T47D (cell line): ENCODE data around the gene SELPLG.
A peak's percentile ranks its signal among the peaks of the same experiment; 100 is the strongest.
"Not testable (repeated sequence)": the region's sequence is repeated elsewhere in the genome, so short reads cannot be mapped to it uniquely, and the experiment has no call there.

Experiments used
- DNase-seq, 2 experiments: peaks; one replicate each; pipeline versions ENCODE4 v3.0.0 to v3.0.0-alpha.2; 2011 to 2012; ENCODE audit warnings: low read depth in 1 of 2, low spot score in 1 of 2
- JUND ChIP-seq: IDR thresholded peaks from 2 replicates; pipeline ENCODE4 v1.6.1; 2012; ENCODE audit warnings: low read depth
- in situ Hi-C: cut with HindIII; loops from 2 replicates; pipeline ENCODE4 v1.10.0; 2016; ENCODE audit warnings: low sequenced_read_pairs, low pct_unique_long_range_greater_than_20kb

Gene SELPLG

DNA sequence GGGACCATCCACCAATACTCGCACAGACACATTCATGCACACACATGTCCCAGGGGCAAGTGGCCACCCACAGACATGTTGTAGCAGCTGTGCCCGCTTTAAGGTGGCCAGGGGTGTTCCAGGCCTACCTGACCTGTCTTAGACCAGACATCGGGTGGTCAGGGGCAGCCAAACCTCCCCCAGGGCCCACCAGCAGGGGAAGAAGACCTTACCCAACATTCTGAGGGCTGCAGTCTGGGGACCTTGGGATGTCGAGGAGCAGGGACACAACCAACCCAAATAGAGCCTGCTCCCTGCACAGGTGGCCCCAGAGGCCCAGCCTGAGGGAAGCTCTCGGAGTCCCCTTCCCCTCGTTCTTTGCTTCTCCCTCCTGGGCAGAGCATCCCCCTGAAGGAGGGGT is 34.2 kb downstream of the SELPLG start:
- no peak for DNase-seq
- in situ Hi-C loops = no loop called here
- no peak for TF ChIP-seq JUND

DNA sequence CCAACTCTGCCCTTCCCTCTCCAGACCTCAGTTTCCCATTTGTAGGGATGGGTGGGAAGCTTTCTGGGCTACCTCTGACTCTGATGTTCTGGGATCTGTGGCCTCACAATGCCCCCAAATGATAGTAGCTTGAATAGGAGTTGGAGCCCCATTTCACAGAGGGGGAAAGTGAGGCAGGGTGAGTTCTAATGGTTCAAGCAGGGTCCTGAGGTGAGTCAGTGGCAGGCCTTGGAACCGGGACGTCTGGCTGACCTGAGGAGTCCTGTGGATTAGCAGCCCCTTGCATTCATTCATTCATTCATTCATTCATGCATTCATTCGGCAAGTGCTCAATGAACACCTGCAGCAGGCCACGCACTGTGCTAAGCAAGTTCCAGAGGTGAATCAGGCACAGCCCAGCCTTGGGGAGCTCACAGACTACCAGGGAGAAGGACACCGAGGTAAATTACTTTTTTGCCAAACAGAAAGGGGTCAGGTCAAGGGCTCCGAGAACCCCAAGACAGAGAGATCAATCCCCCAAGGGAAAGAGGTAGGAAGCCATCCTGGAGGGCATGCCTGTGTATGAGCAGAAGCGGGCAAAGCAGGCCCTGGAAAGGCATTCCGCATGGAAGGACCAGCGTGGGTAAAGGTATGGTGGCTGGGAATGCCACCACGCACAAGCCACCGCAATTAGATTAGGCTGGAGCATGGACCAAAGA is 35.0 kb downstream of the SELPLG start:
- TF ChIP-seq JUND = no peak
- no peak for DNase-seq
- in situ Hi-C loops = no loop called here

DNA sequence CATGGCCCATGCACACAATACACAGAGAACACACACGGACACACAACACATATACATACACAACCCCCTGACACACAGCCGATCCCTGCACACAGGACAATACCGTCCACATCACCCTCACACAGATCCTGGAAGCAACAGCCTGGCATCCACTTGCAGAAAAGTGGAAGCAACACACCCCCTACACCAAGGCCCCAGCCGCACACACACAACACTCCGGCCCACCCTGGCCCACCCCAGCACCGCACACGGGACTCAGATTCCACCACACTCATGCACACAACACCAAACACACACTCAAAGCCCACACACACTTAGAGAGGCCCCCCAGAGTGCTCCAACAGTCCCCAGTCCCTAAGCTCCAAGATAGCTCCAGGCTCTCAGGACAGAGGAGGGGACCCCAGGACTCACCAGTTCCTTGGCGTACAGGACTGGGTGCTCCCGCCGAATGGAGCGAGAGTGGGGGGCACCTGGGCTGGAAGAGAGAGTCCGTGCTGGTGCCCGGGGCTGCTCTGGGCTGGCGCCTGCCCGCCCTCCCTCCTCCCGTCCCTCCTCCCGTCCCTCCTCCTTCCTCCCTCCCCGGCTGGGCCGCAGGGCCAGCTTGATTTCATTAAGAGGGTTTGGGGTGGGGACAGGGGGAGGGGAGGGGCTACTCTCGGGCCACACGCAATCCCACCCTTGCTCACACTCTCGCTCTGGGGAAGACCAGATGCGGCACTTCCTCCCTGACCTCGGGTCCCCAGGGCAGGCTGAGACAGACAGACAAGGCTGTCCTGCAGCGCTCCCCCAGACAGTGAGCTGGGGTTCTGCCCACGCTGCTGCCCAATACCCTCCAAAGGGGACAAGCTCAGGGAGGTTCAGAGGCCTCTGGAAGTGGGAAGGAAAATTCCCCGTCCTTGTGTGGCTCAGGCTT is 35.9 kb downstream of the SELPLG start, which contains the start of gene TMEM119:
Gene TMEM119, minus strand, starts transcription at position 526 of the 913 bp plus-strand sequence. CDS start 5,701 bp downstream, outside the sequence.
- no peak for DNase-seq
- no peak for TF ChIP-seq JUND
- in situ Hi-C loops = no loop called here

DNA sequence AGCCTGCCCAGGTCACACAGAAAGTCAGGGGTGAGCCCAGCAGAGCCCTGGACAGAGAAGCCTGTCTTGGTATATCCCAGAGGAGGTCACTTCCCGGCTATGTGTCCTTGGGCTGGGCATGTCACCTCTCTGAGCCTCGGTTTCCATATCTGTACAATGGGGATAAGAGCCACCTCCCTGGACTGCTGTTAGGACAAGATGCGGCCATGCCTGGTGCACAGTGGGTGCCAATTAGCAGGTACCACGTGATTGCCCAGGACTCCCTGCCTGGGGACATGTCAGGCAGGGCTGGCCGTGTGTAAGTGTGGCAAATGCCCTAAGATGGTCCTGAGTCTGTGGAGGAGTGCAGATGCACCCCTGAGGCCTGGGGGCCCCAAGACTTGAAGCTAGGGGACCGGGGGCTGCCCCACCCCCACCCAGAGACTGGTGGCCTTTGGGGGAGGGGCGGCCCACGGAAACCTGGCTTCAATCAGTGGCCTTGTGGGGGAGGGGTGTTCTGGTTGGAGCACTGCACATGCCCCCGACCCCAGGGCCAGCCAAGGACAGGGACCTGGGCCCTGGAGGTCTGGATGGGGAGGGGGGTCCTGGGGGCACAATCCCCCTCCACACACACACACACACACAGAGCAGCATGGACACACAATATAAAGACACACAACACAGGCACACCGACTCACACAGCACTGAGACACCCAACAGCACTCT is 36.7 kb downstream of the SELPLG start:
- peak in 1 of 2 experiments; percentile 29 for DNase-seq
- in situ Hi-C loops = no loop called here
- no peak for TF ChIP-seq JUND

DNA sequence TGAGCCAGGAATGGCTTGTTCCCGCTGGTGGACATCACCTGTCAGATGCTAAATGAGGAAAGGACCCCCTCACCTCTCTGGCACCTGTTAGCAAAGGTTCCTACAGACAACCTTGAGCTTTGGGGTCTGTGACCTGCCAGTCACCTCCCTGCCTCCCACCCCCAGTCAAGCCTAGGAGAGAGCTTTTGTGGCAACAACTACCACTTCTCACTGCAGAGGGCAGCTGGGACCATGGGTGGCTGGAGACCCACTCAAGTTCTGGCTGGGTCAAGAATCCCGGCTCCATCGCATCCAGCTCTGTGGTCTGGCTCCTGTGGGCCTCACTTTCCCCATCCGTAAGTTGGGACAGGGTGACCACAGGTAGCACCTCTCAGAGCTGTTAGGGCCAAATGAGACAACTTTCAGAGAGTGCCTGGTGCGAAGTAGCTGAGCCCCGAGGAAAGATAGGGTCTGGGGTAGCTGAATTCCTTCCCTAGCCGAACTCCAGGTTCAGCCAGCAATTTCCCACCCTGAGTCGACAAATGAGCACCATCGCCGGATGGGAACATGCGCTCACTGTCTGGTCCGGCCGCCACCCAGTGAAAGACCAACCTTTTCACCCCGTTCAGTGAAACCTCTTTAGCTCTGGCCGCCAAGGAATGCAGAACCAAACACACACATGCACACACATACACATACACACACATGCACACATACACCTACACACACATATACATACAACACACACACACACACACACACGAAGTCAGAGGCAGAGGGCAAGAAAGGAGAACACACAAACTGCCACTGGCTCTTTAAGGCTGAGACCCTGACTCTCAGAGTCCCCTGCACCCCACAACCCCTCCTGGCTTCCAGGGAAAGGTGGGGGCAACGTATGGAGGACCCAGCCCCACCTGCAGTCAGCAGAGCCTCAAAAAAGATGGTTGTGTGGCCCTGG is 37.7 kb downstream of the SELPLG start:
- DNase-seq = no peak
- in situ Hi-C loops = no loop called here
- no peak for TF ChIP-seq JUND

DNA sequence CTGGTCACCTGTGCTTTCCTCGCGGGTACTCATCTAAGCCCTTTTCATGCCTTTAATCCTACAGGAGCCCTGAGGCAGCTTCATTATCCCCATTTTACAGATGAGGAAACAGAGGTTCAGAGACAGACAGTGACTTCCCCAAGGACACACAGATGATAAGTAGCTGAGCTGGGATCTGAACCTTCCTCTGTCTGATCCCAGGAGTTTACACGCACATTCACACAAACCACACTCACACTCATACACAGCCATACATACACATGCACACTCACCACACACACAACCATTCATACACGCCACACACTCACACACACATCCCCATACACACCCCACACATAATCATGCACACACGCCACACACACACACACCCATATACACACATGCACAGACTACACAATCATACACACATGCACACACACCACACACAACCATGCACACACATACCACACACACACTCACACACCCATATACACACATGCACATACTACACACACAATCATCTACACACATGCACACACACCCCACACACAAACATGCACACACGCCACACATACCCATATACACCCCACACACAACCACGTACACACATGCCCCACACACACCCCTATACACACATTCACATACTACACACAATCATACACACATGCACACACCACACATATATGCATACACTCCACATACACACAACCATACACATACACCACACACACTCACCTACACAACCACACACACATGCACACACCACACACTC is 38.6 kb downstream of the SELPLG start:
- DNase-seq = no peak
- TF ChIP-seq JUND = no peak
- in situ Hi-C loops = no loop called here

DNA sequence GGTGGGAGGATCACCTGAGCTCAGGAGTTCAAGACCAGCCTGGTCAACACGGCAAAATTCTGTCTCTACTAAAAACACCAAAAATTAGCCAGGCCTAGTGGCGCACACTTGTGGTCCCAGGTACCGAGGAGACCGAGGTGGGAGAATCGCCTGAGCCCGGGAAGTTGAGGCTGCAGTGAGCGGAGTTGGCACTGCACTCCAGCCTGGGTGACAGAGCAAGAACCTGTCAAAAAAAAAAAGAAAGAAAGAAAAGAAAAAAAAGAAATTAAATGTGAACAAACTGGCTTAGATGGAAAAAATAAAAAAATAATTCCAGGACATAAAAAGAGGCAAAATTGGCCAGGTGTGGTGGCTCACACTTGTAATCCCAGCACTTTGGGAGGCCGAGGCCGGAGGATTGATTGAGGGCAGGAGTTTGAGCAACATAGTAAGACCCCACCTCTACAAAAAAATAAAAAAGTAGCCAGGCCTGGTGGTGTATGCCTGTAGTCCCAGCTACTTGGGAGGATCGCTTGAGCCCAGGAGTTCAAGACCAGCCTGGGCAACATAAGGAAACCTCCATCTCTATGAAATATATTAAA is 39.3 kb downstream of the SELPLG start:
- TF ChIP-seq JUND = no peak
- in situ Hi-C loops = no loop called here
- no peak for DNase-seq

DNA sequence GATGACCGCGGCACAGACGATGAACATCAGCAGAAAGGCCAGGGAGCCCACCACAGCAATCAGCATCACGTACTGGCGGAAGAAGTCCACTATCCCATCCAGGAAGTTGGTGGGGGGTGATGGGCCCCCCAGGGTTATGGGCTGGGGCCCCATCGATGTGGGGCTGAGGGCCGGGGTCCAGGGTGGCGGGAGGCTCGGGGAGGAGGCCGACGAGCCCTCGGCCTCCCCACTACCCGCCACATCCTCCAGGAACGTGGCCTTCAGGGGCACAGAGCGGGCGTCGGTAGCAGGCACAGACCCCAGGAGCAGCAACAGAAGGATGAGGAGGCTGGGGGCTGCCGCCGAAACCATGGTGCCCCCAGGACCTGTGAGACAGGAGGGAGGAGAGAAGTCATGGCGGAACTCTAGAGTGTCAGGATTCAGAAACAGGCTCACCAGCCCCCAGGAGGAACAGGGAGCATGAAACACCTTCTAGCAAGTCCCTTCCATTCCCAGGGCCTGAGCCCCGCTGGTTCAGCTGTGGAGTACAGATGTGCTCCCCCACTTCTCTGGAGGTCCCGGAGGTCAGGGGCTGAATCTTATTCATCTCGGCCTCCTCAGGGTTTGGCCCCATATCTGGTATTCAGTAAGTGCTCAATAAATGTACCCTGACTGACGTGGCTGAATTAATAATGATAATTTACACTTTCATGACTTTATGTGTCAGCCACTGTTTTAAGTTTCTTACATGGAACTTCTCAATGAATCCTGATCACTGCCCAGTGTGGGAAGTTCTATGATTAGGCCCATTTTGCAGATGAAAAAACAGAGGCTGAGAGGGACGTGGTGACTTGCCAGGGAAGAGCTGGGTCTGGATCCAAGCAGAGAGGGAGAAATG is 41.4 kb downstream of the SELPLG start:
- no peak for TF ChIP-seq JUND
- in situ Hi-C loops = no loop called here

DNA sequence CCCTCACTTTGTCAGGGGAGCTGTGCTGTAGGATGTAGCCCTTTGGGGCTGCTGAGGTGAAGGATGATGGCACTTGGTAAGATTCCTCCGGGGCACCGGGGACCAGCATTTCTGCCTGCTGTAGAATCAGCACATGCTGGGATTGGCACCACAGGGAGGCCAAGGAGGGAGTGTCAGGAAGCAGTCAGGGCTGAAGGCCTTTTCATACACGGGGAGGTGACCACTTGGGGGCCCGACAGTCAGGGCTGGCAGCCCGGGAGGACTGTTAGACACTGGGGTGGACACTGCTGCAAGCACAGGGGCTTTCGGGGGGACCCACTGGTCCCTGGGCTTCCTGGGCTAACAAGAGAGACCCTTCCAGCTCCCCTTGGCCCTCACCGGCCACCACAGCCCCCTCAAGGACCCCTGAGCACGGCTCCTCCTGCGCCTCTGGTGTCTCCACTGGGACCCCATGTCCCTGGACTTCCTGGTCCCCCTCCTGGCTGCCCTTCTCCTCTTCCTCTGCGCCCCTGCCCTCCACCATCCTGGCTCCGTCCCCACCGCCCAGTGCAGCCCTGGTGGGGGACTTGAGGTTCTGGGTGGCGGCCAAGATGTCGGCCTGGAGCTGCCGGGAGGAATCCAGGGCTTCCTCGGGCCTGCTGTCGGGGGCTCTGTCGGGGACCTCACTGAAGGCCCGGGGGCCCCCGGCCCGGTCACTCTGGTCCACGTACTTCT is 42.3 kb downstream of the SELPLG start:
- no peak for DNase-seq
- TF ChIP-seq JUND = no peak
- in situ Hi-C loops = no loop called here

More for the DNA sequence above, 41.4 kb downstream of the SELPLG start:
- DNase-seq = no peak

DNA sequence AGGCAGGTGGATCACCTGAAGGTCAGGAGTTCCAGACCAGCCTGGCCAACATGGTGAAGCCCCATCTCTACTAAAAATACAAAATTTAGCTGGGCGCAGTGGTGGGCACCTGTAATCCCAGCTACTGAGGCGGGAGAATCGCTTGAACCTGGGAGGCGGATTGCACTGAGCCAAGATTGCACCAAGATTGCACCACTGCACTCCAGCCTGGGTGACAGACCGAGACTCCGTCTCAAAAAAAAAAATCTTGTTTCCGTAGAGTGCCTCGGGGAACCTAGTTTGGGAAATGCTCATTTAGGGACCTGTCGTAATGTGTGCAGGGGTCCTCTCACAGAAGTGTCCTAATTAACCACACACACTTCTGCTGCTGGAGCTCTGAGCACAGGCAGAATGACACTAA is 43.2 kb downstream of the SELPLG start:
- DNase-seq, in situ Hi-C loops: not testable (repeated sequence)
